Naive B cell (primary cell): ENCODE data around the gene RNF180. TPM values are rescaled to one million over a fixed set of nuclear protein-coding genes. Genes with fewer than 3 reads are reported as not detected.

Experiments
- ATAC-seq, 2 donors: fragments of 150-1000 bp; cut with Tn5 transposase; 2 replicates each; pipeline ENCODE4 v1.10.0; 2021; ENCODE audit warnings: low read depth in 2 of 2, mild to moderate bottlenecking in 2 of 2, moderate library complexity in 2 of 2
- DNase-seq: peaks from one replicate; pipeline ENCODE4 v3.0.0; 2022
- H3K27ac Mint-ChIP-seq, 6 donors: one replicate each; pipeline ENCODE4 v1.8.0; 2020 to 2022; ENCODE audit warnings: mild to moderate bottlenecking in 6 of 6, mixed read lengths in 6 of 6, moderate library complexity in 5 of 6, inconsistent platforms in 2 of 6
- H3K27me3 Mint-ChIP-seq, 3 donors: one replicate each; pipeline ENCODE4 v1.8.0; 2021 to 2022; ENCODE audit warnings: mixed read lengths in 3 of 3, mild to moderate bottlenecking in 1 of 3
- H3K36me3 Mint-ChIP-seq, 2 donors: one replicate each; pipeline ENCODE4 v1.8.0; 2020 to 2022; ENCODE audit warnings: mixed read lengths in 2 of 2, inconsistent platforms in 1 of 2, mild to moderate bottlenecking in 1 of 2
- H3K4me1 Mint-ChIP-seq, 3 donors: one replicate each; pipeline ENCODE4 v1.8.0; 2020 to 2022; ENCODE audit warnings: mixed read lengths in 3 of 3, inconsistent platforms in 1 of 3, mild to moderate bottlenecking in 1 of 3, moderate library complexity in 1 of 3
- H3K4me3 Mint-ChIP-seq, 8 donors: one replicate each; pipeline ENCODE4 v1.8.0; 2020 to 2022; ENCODE audit warnings: mild to moderate bottlenecking in 8 of 8, mixed read lengths in 8 of 8, moderate library complexity in 8 of 8, inconsistent platforms in 2 of 8
- H3K9me3 Mint-ChIP-seq, 7 donors: one replicate each; pipeline ENCODE4 v1.8.0; 2020 to 2022; ENCODE audit warnings: mixed read lengths in 7 of 7, mild to moderate bottlenecking in 5 of 7, inconsistent platforms in 2 of 7, moderate library complexity in 1 of 7
- polyA plus RNA-seq, 6 donors: library from polyadenylated mRNA; unstranded; fragments of 300-500 nt; fragmentation: Illumina TruSeq; gene quantifications; one replicate each; pipeline ENCODE4 v1.2.3, GENCODE V29; 2021; ENCODE audit warnings: low read depth in 6 of 6

RNF180 gene
- polyA plus RNA-seq, 6 donors from 2014 or later, result not detected

DNA sequence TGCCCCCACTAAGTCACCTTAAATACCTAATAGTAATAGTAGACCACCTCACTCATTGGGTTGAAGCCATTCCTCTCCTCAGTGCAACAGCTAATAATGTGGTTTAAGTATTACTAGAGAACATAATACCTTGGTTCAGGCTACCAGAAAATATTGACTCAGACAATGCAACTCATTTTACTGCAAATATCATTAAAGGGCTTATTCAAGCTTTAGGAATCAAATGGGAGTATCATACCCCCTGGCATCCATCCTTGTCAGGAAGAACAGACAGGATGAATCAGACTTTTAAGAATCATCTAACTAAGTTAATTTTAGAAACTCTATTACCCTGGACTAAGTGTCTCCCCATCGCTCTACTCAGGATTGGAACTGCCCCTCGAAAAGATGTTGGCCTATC lies 6.8 kb upstream of the RNF180 start:
- no peaks in the 10 kb centered on the region for H3K36me3 Mint-ChIP-seq
- DNase-seq, result no peak
- peaks cover 3 to 8% (median 4%) of the 10 kb centered on the region in 3 donors for H3K27me3 Mint-ChIP-seq
- no peak for ATAC-seq
- H3K9me3 Mint-ChIP-seq, result peaks cover 4 to 13% (median 7%) of the 10 kb centered on the region in 7 donors
- no peak overlapping the region for H3K27ac Mint-ChIP-seq
- H3K4me1 Mint-ChIP-seq, result peaks cover 6 to 9% (median 7%) of the 10 kb centered on the region in 3 donors
- no peak overlapping the region for H3K4me3 Mint-ChIP-seq

DNA sequence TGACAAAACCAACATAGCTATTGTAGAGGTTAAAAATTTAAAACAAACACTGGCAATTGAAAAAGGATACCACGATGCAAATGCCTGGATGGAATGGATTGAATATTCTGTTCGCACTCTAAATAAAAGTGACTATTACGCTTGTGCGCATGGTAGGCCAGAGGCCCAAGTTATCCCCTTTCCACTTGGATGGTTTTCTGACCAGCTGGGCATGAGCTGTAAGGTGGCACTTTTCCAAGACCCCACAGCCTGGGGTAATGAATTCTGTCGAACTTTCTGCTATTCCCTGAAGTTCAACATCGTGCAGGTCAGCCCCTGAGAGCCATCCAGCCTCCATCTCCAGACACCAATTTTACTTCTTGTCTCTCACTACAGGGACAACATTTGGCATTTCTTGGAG lies 5.4 kb upstream of the RNF180 start:
- ATAC-seq (no peak), DNase-seq (no peak)
- Mint-ChIP-seq H3K36me3 (peaks cover 3 to 4% of the 10 kb centered on the region in 2 donors), H3K27me3 (peaks cover 14 to 18% (median 17%) of the 10 kb centered on the region in 3 donors), H3K4me3 (no peak overlapping the region), H3K9me3 (peaks cover 0 to 12% (median 5%) of the 10 kb centered on the region in 7 donors), H3K4me1 (peaks cover 6 to 11% (median 10%) of the 10 kb centered on the region in 3 donors), H3K27ac (no peak overlapping the region)

DNA sequence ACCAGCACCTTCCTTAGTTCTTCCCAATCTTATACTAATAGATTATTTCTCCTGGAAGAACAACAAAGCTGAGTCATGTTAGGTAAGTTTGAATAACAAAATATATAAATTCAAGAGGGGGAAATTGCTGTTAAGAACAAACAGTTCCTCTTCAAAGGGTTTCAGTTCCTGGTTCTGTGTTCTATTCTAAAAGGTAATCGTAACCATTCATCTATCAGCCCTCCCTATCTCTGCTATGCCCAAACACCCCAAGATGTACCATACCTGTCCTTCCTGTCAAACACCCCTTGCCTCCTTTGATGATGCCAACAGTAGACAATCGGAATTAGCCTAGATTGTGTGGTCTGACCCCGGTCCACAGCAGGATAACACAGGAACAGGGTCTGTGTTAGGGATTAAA lies 4.2 kb upstream of the RNF180 start:
- H3K9me3 Mint-ChIP-seq, result peaks cover 0 to 12% (median 8%) of the 10 kb centered on the region in 7 donors
- H3K27me3 Mint-ChIP-seq, result peaks cover 19 to 26% (median 25%) of the 10 kb centered on the region in 3 donors
- ATAC-seq (no peak), DNase-seq (no peak)
- no peak overlapping the region for H3K27ac Mint-ChIP-seq
- peaks cover 4 to 8% of the 10 kb centered on the region in 2 donors for H3K36me3 Mint-ChIP-seq
- H3K4me1 Mint-ChIP-seq, result peaks cover 6 to 16% (median 15%) of the 10 kb centered on the region in 3 donors
- H3K4me3 Mint-ChIP-seq, result no peak overlapping the region

DNA sequence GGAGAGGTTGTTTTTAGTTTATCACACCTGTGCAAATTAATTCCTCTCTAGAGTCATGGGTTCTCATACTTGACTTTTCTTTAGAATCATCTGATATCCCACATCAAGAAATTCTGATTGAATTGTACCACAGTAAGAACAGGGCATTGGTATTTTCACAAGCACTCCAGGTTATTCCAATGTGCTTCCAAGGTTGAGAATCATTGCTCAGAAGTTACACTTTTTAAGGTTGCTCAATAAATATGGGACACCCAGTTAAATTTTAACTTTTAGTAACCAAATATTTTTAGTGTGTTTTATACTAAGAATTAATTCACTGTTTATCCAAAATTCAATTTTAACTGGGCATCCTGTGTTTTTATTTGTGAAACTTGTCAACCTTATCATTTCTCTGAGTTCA lies 2.5 kb upstream of the RNF180 start:
- Mint-ChIP-seq H3K4me1 (peaks cover 6 to 17% (median 17%) of the 10 kb centered on the region in 3 donors), H3K27me3 (peaks cover 16 to 29% (median 27%) of the 10 kb centered on the region in 3 donors), H3K27ac (no peak overlapping the region), H3K9me3 (peaks cover 0 to 12% (median 8%) of the 10 kb centered on the region in 7 donors), H3K36me3 (peaks cover 4 to 8% of the 10 kb centered on the region in 2 donors), H3K4me3 (no peak overlapping the region)
- DNase-seq, result no peak
- ATAC-seq, result no peak

DNA sequence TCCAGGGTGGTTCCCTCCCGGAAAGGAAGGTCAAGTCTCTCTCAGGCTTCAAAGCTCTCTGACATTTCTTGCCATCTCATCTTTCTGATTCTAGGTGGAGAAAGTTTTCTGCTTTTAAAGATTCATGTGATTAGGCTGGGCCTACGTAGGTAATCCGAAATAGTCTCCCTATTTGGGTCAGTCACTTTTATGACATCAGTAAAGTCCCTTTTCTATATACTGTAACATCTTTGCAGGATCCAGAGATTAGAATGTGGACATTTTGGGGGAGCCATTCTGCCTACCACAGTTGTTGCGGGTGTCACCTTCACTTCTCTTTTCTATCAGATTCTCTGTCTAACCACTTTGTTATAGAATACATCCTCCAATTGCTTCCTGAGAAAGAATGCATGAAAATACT lies 1.9 kb upstream of the RNF180 start:
- peaks cover 0 to 12% (median 8%) of the 10 kb centered on the region in 7 donors for H3K9me3 Mint-ChIP-seq
- peaks cover 4 to 8% of the 10 kb centered on the region in 2 donors for H3K36me3 Mint-ChIP-seq
- ATAC-seq (no peak), DNase-seq (no peak)
- H3K4me3 Mint-ChIP-seq, result no peak overlapping the region
- H3K4me1 Mint-ChIP-seq, result peaks cover 6 to 17% (median 17%) of the 10 kb centered on the region in 3 donors
- H3K27me3 Mint-ChIP-seq, result peaks cover 16 to 29% (median 27%) of the 10 kb centered on the region in 3 donors
- H3K27ac Mint-ChIP-seq, result peak overlapping the region in 1 of 6 donors; percentile 39

DNA sequence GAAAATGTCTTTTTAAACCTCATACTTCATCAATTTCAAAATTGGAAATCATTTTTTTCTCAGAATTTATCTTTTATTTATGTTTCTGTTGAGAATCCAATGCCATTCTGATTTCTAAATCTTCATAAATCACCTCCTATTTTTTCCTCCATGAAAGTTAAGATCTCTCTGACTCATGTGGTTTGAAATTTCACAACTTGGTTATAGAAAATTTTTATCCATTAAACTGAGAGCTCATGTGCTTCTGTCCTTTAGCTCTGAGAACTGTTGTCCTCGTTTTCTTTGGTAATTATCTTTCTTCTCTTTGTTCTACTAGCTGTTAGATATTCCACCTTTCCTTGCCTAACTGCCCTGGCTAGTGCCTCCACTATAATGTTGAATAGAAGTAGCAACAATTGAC lies 1.5 kb upstream of the RNF180 start:
- Mint-ChIP-seq H3K4me3 (no peak overlapping the region), H3K27me3 (peaks cover 19 to 31% (median 27%) of the 10 kb centered on the region in 3 donors), H3K36me3 (peaks cover 4 to 8% of the 10 kb centered on the region in 2 donors), H3K27ac (no peak overlapping the region), H3K4me1 (peaks cover 6 to 17% (median 17%) of the 10 kb centered on the region in 3 donors), H3K9me3 (peaks cover 0 to 12% (median 6%) of the 10 kb centered on the region in 7 donors)
- no peak for DNase-seq
- ATAC-seq, result no peak

DNA sequence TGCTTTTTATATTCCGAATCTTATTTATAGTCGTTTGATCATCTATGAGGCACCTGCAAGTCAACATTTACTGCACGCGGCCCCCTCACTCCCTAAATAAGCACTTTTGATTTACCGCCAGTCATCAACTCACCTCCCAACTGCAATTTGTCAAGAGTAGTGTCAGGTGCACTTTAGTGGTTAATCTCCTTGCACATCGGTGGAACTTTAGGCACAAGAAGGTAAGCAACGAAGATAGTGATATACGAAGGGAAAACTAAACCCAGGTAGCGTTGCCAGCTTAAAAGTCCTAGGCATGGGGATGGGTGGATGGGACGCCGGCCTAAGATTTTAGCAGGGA lies 513 bp upstream of the RNF180 start:
- Mint-ChIP-seq H3K27me3 (peaks cover 22 to 35% (median 27%) of the 10 kb centered on the region in 3 donors), H3K4me1 (peaks cover 6 to 17% (median 17%) of the 10 kb centered on the region in 3 donors), H3K9me3 (peaks cover 0 to 12% (median 4%) of the 10 kb centered on the region in 7 donors), H3K36me3 (peaks cover 4 to 8% of the 10 kb centered on the region in 2 donors), H3K27ac (no peak overlapping the region), H3K4me3 (peak overlapping the region in 7 of 8 donors; percentile 24 to 79 (median 70))
- no peak for ATAC-seq
- no peak for DNase-seq

DNA sequence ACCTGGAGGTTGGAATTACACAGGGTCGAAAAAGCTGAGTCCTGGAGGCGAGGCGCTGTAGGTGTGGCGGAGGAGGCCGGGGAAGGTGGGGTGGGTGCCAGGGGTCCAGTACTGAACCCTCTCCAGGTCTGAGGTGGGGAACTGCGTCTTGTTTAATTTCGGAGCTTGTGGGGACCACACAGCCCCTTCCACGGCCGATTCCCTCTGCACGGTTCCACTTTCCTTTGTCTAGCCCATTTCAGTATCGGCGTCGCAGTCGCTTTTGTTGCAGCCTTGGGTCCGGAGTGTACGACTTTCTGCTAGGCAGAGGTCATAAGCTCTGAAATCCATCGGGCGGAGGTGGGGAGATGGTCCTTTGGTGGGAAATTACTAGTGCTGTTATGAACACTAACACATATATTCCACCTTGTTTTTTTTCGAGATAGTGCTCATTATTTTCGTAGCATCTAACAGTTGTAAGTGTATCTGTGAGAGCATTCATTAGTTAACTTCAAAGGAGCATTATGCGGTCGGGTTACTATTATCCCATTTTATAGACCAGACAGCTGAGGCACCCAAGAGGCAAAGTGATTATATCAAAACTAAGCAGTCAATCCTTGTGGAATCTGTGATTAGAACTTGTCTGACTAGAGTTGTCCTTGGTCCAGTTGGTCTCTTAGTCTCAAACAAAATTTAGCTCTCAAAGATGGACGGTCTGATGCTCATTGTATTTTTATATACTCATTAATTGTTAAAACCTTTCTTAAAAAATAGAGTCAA lies 737 bp downstream of the RNF180 start:
- H3K36me3 Mint-ChIP-seq, result peaks cover 4 to 8% of the 10 kb centered on the region in 2 donors
- ATAC-seq, result no peak
- H3K4me1 Mint-ChIP-seq, result peaks cover 4 to 17% (median 16%) of the 10 kb centered on the region in 3 donors
- peaks cover 22 to 35% (median 27%) of the 10 kb centered on the region in 3 donors for H3K27me3 Mint-ChIP-seq
- H3K9me3 Mint-ChIP-seq, result peaks cover 0 to 9% (median 4%) of the 10 kb centered on the region in 7 donors
- H3K4me3 Mint-ChIP-seq, result peak overlapping the region in 7 of 8 donors; percentile 8 to 70 (median 55)
- no peak overlapping the region for H3K27ac Mint-ChIP-seq
- no peak for DNase-seq

DNA sequence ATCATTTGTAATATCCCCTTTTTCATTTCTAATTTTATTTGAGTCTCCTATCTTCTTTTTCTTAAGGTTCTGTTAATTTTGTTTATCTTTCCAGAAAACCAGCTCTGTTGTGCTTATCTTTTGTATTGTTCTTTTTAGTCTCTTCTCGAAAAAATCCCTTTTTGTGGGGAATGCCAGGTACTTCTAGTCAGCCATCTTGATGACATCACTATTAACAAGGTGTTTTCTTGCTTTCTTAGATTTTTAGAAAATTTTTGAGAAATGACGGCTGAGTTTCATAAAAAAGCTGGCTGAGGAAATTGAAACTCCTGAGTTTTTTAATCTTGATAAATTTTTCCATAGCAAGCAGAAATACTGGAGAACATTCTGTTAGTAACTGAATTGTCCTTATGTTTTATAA lies 10.7 kb downstream of the RNF180 start:
- DNase-seq (no peak), ATAC-seq (no peak)
- peaks cover 0 to 27% (median 5%) of the 10 kb centered on the region in 7 donors for H3K9me3 Mint-ChIP-seq
- no peak overlapping the region for H3K4me3 Mint-ChIP-seq
- no peaks in the 10 kb centered on the region for H3K4me1 Mint-ChIP-seq
- no peaks in the 10 kb centered on the region for H3K36me3 Mint-ChIP-seq
- no peaks in the 10 kb centered on the region for H3K27me3 Mint-ChIP-seq
- no peak overlapping the region for H3K27ac Mint-ChIP-seq

DNA sequence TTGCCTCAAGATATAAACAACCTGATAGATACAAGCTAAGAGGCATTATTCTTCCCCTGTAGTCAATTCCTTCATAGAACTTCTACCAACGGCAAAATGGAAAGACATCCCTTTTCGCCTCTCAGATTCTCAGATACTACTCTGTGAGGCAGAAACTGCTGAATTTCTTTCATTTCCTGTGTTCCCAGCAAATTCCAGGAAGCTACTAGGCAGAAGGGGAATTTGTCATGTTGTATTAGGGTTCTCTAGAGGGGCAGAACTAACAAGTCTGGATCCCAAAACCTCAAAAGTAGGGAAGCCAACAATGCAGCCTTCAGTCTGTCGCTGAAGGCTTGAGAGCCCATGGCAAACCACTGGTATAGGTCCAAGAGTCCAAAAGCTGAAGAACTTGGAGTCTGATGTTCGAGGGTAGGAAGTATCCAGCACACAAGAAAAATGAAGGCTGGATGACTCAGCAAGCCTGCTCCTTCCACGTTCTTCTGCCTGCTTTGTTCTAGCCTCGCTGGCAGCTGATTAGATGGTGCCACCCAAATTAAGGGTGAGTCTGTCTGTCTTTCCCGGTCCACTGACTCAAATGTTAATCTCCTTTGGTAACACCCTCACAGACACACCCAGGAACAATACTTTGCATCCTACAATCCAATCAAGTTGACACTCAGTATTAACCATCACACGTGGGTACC lies 15.2 kb downstream of the RNF180 start:
- Mint-ChIP-seq H3K4me1 (no peaks in the 10 kb centered on the region), H3K4me3 (no peak overlapping the region), H3K9me3 (peaks cover 0 to 11% (median 4%) of the 10 kb centered on the region in 7 donors), H3K27me3 (no peaks in the 10 kb centered on the region), H3K27ac (no peak overlapping the region), H3K36me3 (no peaks in the 10 kb centered on the region)
- no peak for DNase-seq
- no peak for ATAC-seq

DNA sequence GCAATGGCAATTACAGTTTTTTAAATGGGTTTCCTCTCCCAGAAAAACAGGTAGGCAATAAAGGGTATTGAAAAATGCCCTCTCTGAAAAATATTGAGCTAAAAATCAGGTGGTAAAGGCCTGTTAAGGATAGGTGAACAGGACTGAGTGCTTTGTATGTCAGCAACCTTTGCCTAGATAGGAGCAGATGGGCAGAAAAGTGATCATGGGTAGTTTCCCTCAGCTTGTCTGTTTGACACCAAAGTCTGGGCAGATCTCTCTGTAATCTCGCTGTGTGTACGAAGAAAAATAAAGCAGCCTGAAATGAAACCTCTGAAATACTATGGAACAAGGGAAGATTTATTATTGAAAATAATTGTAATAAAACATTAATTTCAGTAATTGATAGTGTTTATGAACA lies 15.8 kb downstream of the RNF180 start:
- no peak overlapping the region for H3K27ac Mint-ChIP-seq
- no peaks in the 10 kb centered on the region for H3K36me3 Mint-ChIP-seq
- H3K4me1 Mint-ChIP-seq, result no peaks in the 10 kb centered on the region
- ATAC-seq (no peak), DNase-seq (no peak)
- H3K4me3 Mint-ChIP-seq, result no peak overlapping the region
- no peaks in the 10 kb centered on the region for H3K27me3 Mint-ChIP-seq
- H3K9me3 Mint-ChIP-seq, result peaks cover 0 to 8% (median 3%) of the 10 kb centered on the region in 7 donors

DNA sequence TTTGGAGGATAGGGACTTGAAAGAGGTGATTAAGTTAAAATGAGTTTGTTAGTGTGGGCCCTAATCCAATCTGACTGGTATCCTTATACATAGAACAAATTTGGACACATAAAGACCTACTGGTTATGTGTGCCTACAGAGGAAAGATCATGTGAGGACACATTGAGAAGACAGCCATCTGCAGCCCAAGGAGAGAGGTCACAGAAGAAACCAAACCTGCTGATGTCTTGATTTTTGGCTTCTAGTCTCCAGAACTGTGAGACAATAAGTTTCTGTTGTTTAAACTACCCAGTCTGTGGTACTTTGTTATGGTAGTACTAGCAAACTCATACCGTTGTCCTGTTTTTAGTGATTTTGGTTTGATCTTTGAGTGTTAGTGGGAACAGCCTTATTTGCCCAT lies 18.3 kb downstream of the RNF180 start:
- no peak for ATAC-seq
- peaks cover 0 to 8% (median 2%) of the 10 kb centered on the region in 7 donors for H3K9me3 Mint-ChIP-seq
- H3K27me3 Mint-ChIP-seq, result no peaks in the 10 kb centered on the region
- H3K4me1 Mint-ChIP-seq, result no peaks in the 10 kb centered on the region
- no peak overlapping the region for H3K27ac Mint-ChIP-seq
- no peak overlapping the region for H3K4me3 Mint-ChIP-seq
- DNase-seq, result no peak
- H3K36me3 Mint-ChIP-seq, result no peaks in the 10 kb centered on the region

DNA sequence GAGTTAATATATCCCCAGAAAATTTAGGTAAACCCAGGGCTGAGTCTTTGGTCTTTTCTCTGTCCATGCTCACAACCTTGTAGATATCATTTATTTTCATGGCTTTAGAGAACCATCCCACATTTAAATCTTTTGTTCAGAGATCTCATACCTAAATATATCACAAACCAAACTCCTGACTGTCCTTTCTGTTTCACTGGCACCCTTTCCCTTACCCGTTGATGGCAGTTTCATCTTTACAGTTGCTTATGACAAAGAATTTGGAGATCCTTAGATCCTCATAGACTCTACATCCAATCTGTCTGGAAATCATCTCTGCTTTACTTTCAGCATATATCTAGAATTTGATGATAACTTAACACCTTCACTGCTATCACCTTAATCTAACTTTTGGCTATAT lies 19.2 kb downstream of the RNF180 start:
- DNase-seq (no peak), ATAC-seq (no peak)
- Mint-ChIP-seq H3K27me3 (no peaks in the 10 kb centered on the region), H3K36me3 (no peaks in the 10 kb centered on the region), H3K27ac (no peak overlapping the region), H3K9me3 (peaks cover 0 to 3% (median 0%) of the 10 kb centered on the region in 7 donors), H3K4me1 (no peaks in the 10 kb centered on the region), H3K4me3 (no peak overlapping the region)

DNA sequence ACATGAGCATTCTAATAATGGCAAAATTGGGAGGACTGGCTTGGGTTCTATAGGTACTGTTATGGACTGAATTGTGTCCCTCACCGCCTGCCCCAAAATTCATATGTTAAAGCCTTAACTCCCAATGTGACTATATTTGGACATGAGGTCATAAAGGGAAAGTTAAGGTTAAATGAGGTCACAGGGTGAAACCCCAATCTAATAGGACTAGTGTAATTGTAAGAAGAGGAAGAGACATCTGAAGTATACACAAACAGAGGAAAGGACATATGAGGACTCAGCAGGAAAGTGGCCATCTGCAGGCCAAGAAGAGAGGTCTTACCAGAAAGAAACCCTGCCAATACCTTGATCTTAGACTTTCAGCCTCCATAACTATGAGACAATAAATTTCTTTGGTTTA lies 23.1 kb downstream of the RNF180 start:
- DNase-seq, result no peak
- H3K4me3 Mint-ChIP-seq, result no peak overlapping the region
- no peak for ATAC-seq
- peaks cover 0 to 3% (median 0%) of the 10 kb centered on the region in 7 donors for H3K9me3 Mint-ChIP-seq
- no peaks in the 10 kb centered on the region for H3K36me3 Mint-ChIP-seq
- H3K4me1 Mint-ChIP-seq, result no peaks in the 10 kb centered on the region
- H3K27me3 Mint-ChIP-seq, result no peaks in the 10 kb centered on the region
- H3K27ac Mint-ChIP-seq, result no peak overlapping the region
